Measurements from ENCODE around the gene LSM7. TPM values are rescaled to one million over a fixed set of nuclear protein-coding genes. Genes with fewer than 3 reads are reported as not detected.

Gene LSM7
- total RNA-seq (2016; rRNA removed; fragmentation: Illumina TruSeq; extraction: Trizol) = 140 and 152 TPM in 2 replicates
- total RNA-seq (2016; cell fraction: cytosol; rRNA removed; fragmentation: Illumina TruSeq; extraction: Trizol; ENCODE audit: low read depth) = 44.1 and 45.1 TPM in 2 replicates
- total RNA-seq (2016; cell fraction: insoluble cytoplasmic fraction; rRNA removed; fragmentation: Illumina TruSeq; extraction: Trizol) = 149 and 168 TPM in 2 replicates
- 74.4 and 75.3 TPM in 2 replicates for total RNA-seq (2016; cell fraction: membrane; rRNA removed; fragmentation: Illumina TruSeq; extraction: Trizol)
- total RNA-seq (2016; cell fraction: nucleus; rRNA removed; fragmentation: Illumina TruSeq; extraction: Trizol) = 48.6 and 65.2 TPM in 2 replicates
- 197 and 205 TPM in 2 replicates for polyA plus RNA-seq (2011; rRNA removed)
- polyA plus RNA-seq (2011; cell fraction: cytosol; rRNA removed) = 474 and 745 TPM in 2 replicates
- 183 and 205 TPM in 2 replicates for polyA plus RNA-seq (2011; cell fraction: nucleus; rRNA removed)
- polyA plus RNA-seq (2012) = 107 and 132 TPM in 2 replicates
- 60.8 and 62.0 TPM in 2 replicates for polyA plus RNA-seq (2016; cell fraction: cytosol; fragmentation: Illumina TruSeq; extraction: Trizol; ENCODE audit: low read depth)
- 210 and 243 TPM in 2 replicates for polyA plus RNA-seq (2016; cell fraction: insoluble cytoplasmic fraction; fragmentation: Illumina TruSeq; extraction: Trizol; ENCODE audit: low read depth)
- polyA plus RNA-seq (2016; cell fraction: membrane; fragmentation: Illumina TruSeq; extraction: Trizol; ENCODE audit: low read depth) = 91.7 and 96.1 TPM in 2 replicates
- polyA plus RNA-seq (2016; cell fraction: nucleus; fragmentation: Illumina TruSeq; extraction: Trizol; ENCODE audit: insufficient read depth, low read depth) = 132 and 138 TPM in 2 replicates
- polyA minus RNA-seq (2011; rRNA and poly(A)+ RNA removed; ENCODE audit: low replicate concordance) = 42.2 and 52.7 TPM in 2 replicates
- 19.9 and 26.7 TPM in 2 replicates for polyA minus RNA-seq (2011; cell fraction: cytosol; rRNA and poly(A)+ RNA removed)
- 24.1 and 27.4 TPM in 2 replicates for polyA minus RNA-seq (2011; cell fraction: nucleus; rRNA and poly(A)+ RNA removed)
- percentile 80 among the genes with signal in this experiment for Bru-seq, nascent RNA
- BruChase-seq, experiment 1, labeled RNA remaining after a 6-hour chase = percentile 89 among the genes with signal in this experiment
- percentile 80 among the genes with signal in this experiment for BruChase-seq, experiment 2, labeled RNA remaining after a 2-hour chase
- long read RNA-seq, experiment 1, transcript LSM7-203 (4 exons, 512 nt) = minor isoform, 8 of 199 reads
- long read RNA-seq, experiment 1, transcript LSM7-201 (4 exons, 529 nt) = major isoform, 105 of 199 reads
- long read RNA-seq, experiment 1, transcript LSM7-204 (3 exons, 575 nt) = minor isoform, 70 of 199 reads
- long read RNA-seq, experiment 1, partial matches to known transcripts = 10 of 199 reads
- long read RNA-seq, experiment 1, other reads (novel, unspliced or antisense) = 6 of 199 reads
- long read RNA-seq, experiment 2, transcript LSM7-204 (3 exons, 575 nt) = major isoform, 81 of 122 reads
- long read RNA-seq, experiment 2, transcript LSM7-201 (4 exons, 529 nt) = minor isoform, 8 of 122 reads
- long read RNA-seq, experiment 2, partial matches to known transcripts = 21 of 122 reads
- long read RNA-seq, experiment 2, other reads (novel, unspliced or antisense) = 6 of 122 reads

GRCh38 chr19:2328401-2329148 lies at the start of gene LSM7, which contains the start of gene SPPL2B:
LSM7 (minus strand) TSS chr19:2328586; CDS start chr19:2328566, 20 bp downstream.
SPPL2B (plus strand) TSS chr19:2328684; CDS start chr19:2328710, 26 bp downstream.
- intact Hi-C loops (cut with micrococcal nuclease; ENCODE audit: unreplicated experiment) = no loop called here
- TF ChIP-seq ZFX (CRISPR knock-in tag; IDR thresholded peaks at IDR 0.05; ENCODE audit: low read depth) (peak; percentile 82), SP2 (CRISPR knock-in tag; IDR thresholded peaks at IDR 0.05) (no peak), HOXA5 (CRISPR knock-in tag; IDR thresholded peaks at IDR 0.05) (no peak; the same call in 1 of the 2 replicates), SOX5 (CRISPR knock-in tag; IDR thresholded peaks at IDR 0.05; ENCODE audit: borderline replicate concordance) (0 out of 2 replicates have a peak, but pooled peaks have one; percentile 29), HNF4A (CRISPR knock-in tag; IDR thresholded peaks at IDR 0.05) (peak; percentile 14; the same call in 1 of the 2 replicates), MED1 (CRISPR knock-in tag; IDR thresholded peaks at IDR 0.05) (peak; percentile 63), HINFP (CRISPR knock-in tag; IDR thresholded peaks at IDR 0.05; ENCODE audit: low read depth) (no peak), ZBTB7A (CRISPR knock-in tag; IDR thresholded peaks at IDR 0.05) (no peak), POLR2A (IDR thresholded peaks at IDR 0.05; ENCODE audit: insufficient read depth in 1 of 2, low read depth in 2 of 2, low read length in 2 of 2) (peak; percentile 79 to 89), ARID4A (CRISPR knock-in tag; IDR thresholded peaks at IDR 0.05; ENCODE audit: borderline replicate concordance) (peak; percentile 92), ZNF619 (CRISPR knock-in tag; IDR thresholded peaks at IDR 0.05) (no peak; the same call in 1 of the 2 replicates), ELF1 (CRISPR knock-in tag; IDR thresholded peaks at IDR 0.05) (peak; percentile 47)

More at GRCh38 chr19:2328401-2329148, at the start of gene LSM7, which contains the start of gene SPPL2B:
- POLR2A ChIA-PET = interaction anchor here (0.6 to 3.4 kb wide), 4 partner anchors 11 to 352 kb away, joined by 3 to 35 read pairs (median 4); no protein-coding TSS in a partner anchor
- ATAC-seq (peak; percentile 49), DNase-seq (ENCODE audit: low spot score) (peak; percentile 72), FAIRE-seq (no peak)
- peak within 1 kb of the TSS; percentile 97 for H3K9ac ChIP-seq (ENCODE audit: insufficient read depth, low read depth, low read length)
- in situ Hi-C loops (cut with HindIII; ENCODE audit: extremely low pct_ligation_motif_present, low pct_unique_long_range_greater_than_20kb) = no loop called here
- H3K27ac ChIP-seq (ENCODE audit: extremely low read length, insufficient read depth, low read length) = peak within 1 kb of the TSS; percentile 82
- WGBS (ENCODE audit: low lambda C conversion rate) = 0% methylated on average over 45 of the region's 89 CpGs
- H3K9me3 ChIP-seq (ENCODE audit: low read length) = no peaks in the 10 kb centered on the region
- no peak within 1 kb of the TSS for H2AFZ ChIP-seq (ENCODE audit: low read length)
- H3K4me1 ChIP-seq (ENCODE audit: insufficient read depth, low read length) = peaks cover 55% of the 10 kb centered on the region
- H3K4me3 ChIP-seq (replicated peaks in 1 of 3; ENCODE audit: insufficient read depth in 1 of 3, low read depth in 2 of 3, low read length in 3 of 3) = peak within 1 kb of the TSS; percentile 87 to 94 (median 89)
- CTCF ChIA-PET (ENCODE audit: low intra/inter-chr PET ratio, low total read pairs) = no interaction called here
- peaks cover 7 to 27% of the 10 kb centered on the region in 2 experiments; a peak in 3 of 5 replicates for H3K36me3 ChIP-seq (replicated peaks in 1 of 2; ENCODE audit: control insufficient read depth in 1 of 2, insufficient read depth in 2 of 2, low read length in 2 of 2)
- 0 out of 2 replicates have a peak, but pooled peaks cover 2% of the 10 kb centered on the region for H4K20me1 ChIP-seq (ENCODE audit: insufficient read depth, low read length)
- peak within 1 kb of the TSS; percentile 95 for H3K4me2 ChIP-seq (ENCODE audit: low read depth, low read length)
- BruUV-seq (replicated peaks) = TSS peak; percentile 75
- H3K27me3 ChIP-seq (ENCODE audit: control insufficient read depth in 1 of 2, insufficient read depth in 2 of 2, low read length in 2 of 2) = no peaks in the 10 kb centered on the region; a peak in 1 of 5 replicates
- peaks cover 38% of the 10 kb centered on the region for H3K79me2 ChIP-seq (ENCODE audit: insufficient read depth, low read length)

Measured in HepG2 (cell line).